B cell (primary cell): ENCODE results near the gene BBX. TPM values are rescaled to one million over a fixed set of nuclear protein-coding genes. Genes with fewer than 3 reads are reported as not detected.

Source experiments
- ATAC-seq: fragments of 200-7000 bp; cut with Tn5 transposase; one replicate; pipeline ENCODE4 v1.10.0; 2021; ENCODE audit warnings: low read depth, mild to moderate bottlenecking, moderate number of reproducible peaks, moderate library complexity
- CTCF ChIA-PET: fragments of 350-600 bp; sonication (Branson Sonifier 250); formaldehyde crosslinking; loops from one replicate; lab custom pipeline; 2021; ENCODE audit warnings: antibody characterized with exemption, inconsistent platforms; lab: Charles Lee
- POLR2A ChIA-PET: fragments of 350-600 bp; sonication (Branson Sonifier 250); formaldehyde crosslinking; loops from one replicate; lab custom pipeline; 2021; ENCODE audit warnings: antibody characterized with exemption; lab: Charles Lee
- DNase-seq: peaks from one replicate; pipeline ENCODE4 v3.0.0; 2013
- H2AFZ ChIP-seq: 2 replicates; pipeline ENCODE4 v1.6.1; 2012; ENCODE audit warnings: mild to moderate bottlenecking, low read depth, low read length; ENCODE audit not compliant: insufficient read depth, poor library complexity, severe bottlenecking
- H3K27ac ChIP-seq, 2 donors: 1 replicate in 1 of 2; 2 replicates in 1 of 2; pipeline ENCODE4 v1.5.1; 2012 to 2013; ENCODE audit warnings: low read length in 2 of 2, mild to moderate bottlenecking in 2 of 2, moderate library complexity in 1 of 2
- H3K27me3 ChIP-seq, 4 experiments: fragments of 200-600 bp in 1 of 4; sonication (generic) in 1 of 4; replicated peaks in 1 of 4; 1 replicate in 2 of 4; 2 replicates in 2 of 4; pipeline versions ENCODE4 v1.6.1 to v1.7.0; 2013 to 2016; ENCODE audit warnings: low read length in 3 of 4, mild to moderate bottlenecking in 2 of 4, mixed read lengths in 1 of 4, moderate library complexity in 1 of 4; ENCODE audit not compliant: insufficient read depth in 4 of 4, control insufficient read depth in 3 of 4; ENCODE audit errors: control extremely low read depth in 1 of 4
- H3K36me3 ChIP-seq, 2 experiments: replicated peaks in 1 of 2; 1 replicate in 1 of 2; 2 replicates in 1 of 2; pipeline versions ENCODE4 v1.6.1 to v1.7.1; 2013; ENCODE audit warnings: low read length in 1 of 2; ENCODE audit not compliant: insufficient read depth in 2 of 2, control insufficient read depth in 1 of 2; ENCODE audit errors: control extremely low read depth in 1 of 2, extremely low read depth in 1 of 2
- H3K4me1 ChIP-seq, 2 donors: fragments of 200-600 bp in 1 of 2; sonication (generic) in 1 of 2; 1 replicate in 1 of 2; 2 replicates in 1 of 2; pipeline versions ENCODE4 v1.5.1 to v1.6.1; 2013 to 2017; ENCODE audit warnings: low read length in 2 of 2; ENCODE audit not compliant: control insufficient read depth in 2 of 2, insufficient read depth in 2 of 2
- H3K4me2 ChIP-seq: replicated peaks from 2 replicates; pipeline ENCODE3; 2012; ENCODE audit warnings: mild to moderate bottlenecking, low read depth, low read length; ENCODE audit not compliant: poor library complexity, severe bottlenecking
- H3K4me3 ChIP-seq, 5 experiments: fragments of 200-600 bp in 1 of 5; sonication (generic) in 1 of 5; 1 replicate in 3 of 5; 2 replicates in 2 of 5; pipeline versions ENCODE4 v1.5.1 to v1.7.0; 2011 to 2016; ENCODE audit warnings: low read length in 4 of 5, mild to moderate bottlenecking in 4 of 5, low read depth in 2 of 5, control low read depth in 1 of 5, moderate library complexity in 1 of 5; ENCODE audit not compliant: insufficient read depth in 1 of 5; ENCODE audit errors: control extremely low read depth in 1 of 5, extremely low read depth in 1 of 5
- H3K79me2 ChIP-seq: fragments of 200-600 bp; sonication (generic); one replicate; pipeline ENCODE4 v1.6.0; 2016; ENCODE audit warnings: low read length; ENCODE audit not compliant: control insufficient read depth, insufficient read depth
- H3K9ac ChIP-seq: fragments of 200-600 bp; sonication (generic); 2 replicates; pipeline ENCODE4 v1.6.1; 2017; ENCODE audit warnings: mild to moderate bottlenecking, low read length, moderate library complexity
- H3K9me3 ChIP-seq, 3 donors: one replicate each; pipeline versions ENCODE4 v1.6.1 to v1.7.1; 2013; ENCODE audit warnings: low read length in 2 of 3; ENCODE audit not compliant: control insufficient read depth in 2 of 3, insufficient read depth in 1 of 3; ENCODE audit errors: control extremely low read depth in 1 of 3
- H4K20me1 ChIP-seq: 2 replicates; pipeline ENCODE4 v1.6.0; 2012; ENCODE audit warnings: mild to moderate bottlenecking, low read length; ENCODE audit not compliant: insufficient read depth, control insufficient read depth, poor library complexity, severe bottlenecking
- H3K27ac Mint-ChIP-seq: one replicate; pipeline ENCODE4 v1.8.0; 2021; ENCODE audit warnings: mixed read lengths
- H3K27me3 Mint-ChIP-seq: one replicate; pipeline ENCODE4 v1.8.0; 2021; ENCODE audit warnings: mixed read lengths
- H3K4me1 Mint-ChIP-seq: one replicate; pipeline ENCODE4 v1.8.0; 2021; ENCODE audit warnings: mixed read lengths
- H3K4me3 Mint-ChIP-seq: one replicate; pipeline ENCODE4 v1.8.0; 2021; ENCODE audit warnings: mixed read lengths
- H3K9me3 Mint-ChIP-seq: one replicate; pipeline ENCODE4 v1.8.0; 2022; ENCODE audit warnings: mixed read lengths; ENCODE audit not compliant: insufficient read depth
- EZH2 ChIP-seq: IDR thresholded peaks from 2 replicates; pipeline ENCODE4 v1.6.1; 2012; ENCODE audit warnings: borderline replicate concordance, low read depth, mild to moderate bottlenecking, moderate library complexity, low read length; ENCODE audit not compliant: insufficient read depth, poor library complexity, severe bottlenecking
- WGBS: methylation state at CpG from one replicate; pipeline ENCODE4 v1.1.5; 2013; ENCODE audit warnings: missing lambda C conversion rate; ENCODE audit not compliant: insufficient coverage; 5-methylcytosine and 5-hydroxymethylcytosine counted together
- intact Hi-C: fragments of 100-400 bp; cut with micrococcal nuclease; formaldehyde crosslinking; loops from one replicate; pipeline ENCODE4 v1.10.0; 2022
- polyA plus RNA-seq: library from polyadenylated mRNA; depleted of rRNA; stranded (reverse); fragments of >200 nt; gene quantifications from 2 replicates; pipeline ENCODE4 v1.2.3, GENCODE V29; 2012
- total RNA-seq, 2 donors: library from RNA; stranded (reverse); fragments of 120-200 nt in 1 of 2; gene quantifications; 1 replicate in 1 of 2; 2 replicates in 1 of 2; pipeline versions ENCODE4 v1.2.3 to v1.2.4, GENCODE V29; 2013 to 2022
- TF ChIP-seq, protein P1 (sequence below): fragments of 200-600 bp; IDR thresholded peaks from one replicate; pipeline ENCODE4 v1.8.0; 2022; ENCODE audit warnings: antibody characterized with exemption, mild to moderate bottlenecking

BBX gene
- total and polyA plus RNA-seq, 2 donors (not counting 1 experiment from before 2014, with no cell fraction given), result 27.8 to 133 TPM

DNA sequence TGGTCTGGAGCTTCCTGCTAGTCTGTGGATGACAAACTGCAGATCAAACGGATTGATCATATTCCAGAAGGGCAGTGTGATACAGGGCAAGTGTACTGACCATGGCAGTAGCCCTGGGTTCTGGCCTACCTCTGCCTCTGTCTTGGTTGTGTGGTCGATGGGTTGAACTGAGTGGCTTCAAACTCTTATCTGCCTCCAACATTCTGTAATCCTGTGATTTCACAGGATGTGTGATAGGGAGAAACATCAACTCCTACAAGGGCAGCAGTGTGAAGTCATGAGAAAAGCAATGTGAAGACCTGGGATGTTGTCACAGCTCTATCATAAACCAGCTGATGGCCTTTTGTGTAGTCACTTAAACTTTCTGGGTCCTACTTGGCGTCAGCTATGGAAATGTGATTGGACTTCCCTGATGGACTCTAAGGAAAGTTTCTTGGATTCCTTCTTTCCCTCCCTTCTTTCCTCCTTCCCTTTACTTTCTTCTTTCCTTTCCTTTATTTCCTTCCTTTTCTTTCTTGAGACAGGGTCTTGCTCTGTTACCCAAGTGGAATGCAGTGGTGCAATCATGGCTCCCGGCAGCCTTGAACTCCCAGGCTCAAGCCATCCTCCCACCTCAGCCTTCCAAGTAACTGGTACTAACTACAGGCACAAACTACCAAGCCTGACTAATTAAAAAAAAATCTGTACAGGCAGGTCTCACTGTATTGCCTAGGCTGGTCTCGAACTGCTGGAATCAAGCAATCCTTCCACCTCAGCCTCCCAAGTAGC lies 114.8 kb downstream of the BBX start:
- peaks cover 0 to 1% (median 0%) of the 10 kb centered on the region in 3 donors for H3K9me3 ChIP-seq
- H3K4me1 ChIP-seq, result peaks cover 7 to 11% of the 10 kb centered on the region in 2 donors
- no peaks in the 10 kb centered on the region for H3K27me3 Mint-ChIP-seq
- no peak overlapping the region for H3K27ac Mint-ChIP-seq
- no peaks in the 10 kb centered on the region for H3K9me3 Mint-ChIP-seq
- ATAC-seq (no peak), DNase-seq (no peak)
- H3K4me3 Mint-ChIP-seq, result no peak overlapping the region
- no peaks in the 10 kb centered on the region for H3K27me3 ChIP-seq
- no peak overlapping the region for H3K4me3 ChIP-seq
- H3K79me2 ChIP-seq, result peaks cover 61% of the 10 kb centered on the region
- H3K4me2 ChIP-seq, result no peak overlapping the region
- peaks cover 29% of the 10 kb centered on the region for H3K4me1 Mint-ChIP-seq
- peaks cover 1 to 2% of the 10 kb centered on the region in 2 experiments for H3K36me3 ChIP-seq
- no peak overlapping the region for H3K9ac ChIP-seq
- peaks cover 29% of the 10 kb centered on the region for H4K20me1 ChIP-seq
- WGBS, result 96% methylated on average over 4 of the region's 5 CpGs
- TF ChIP-seq EZH2, result no peak
- TF ChIP-seq, protein P1, sequence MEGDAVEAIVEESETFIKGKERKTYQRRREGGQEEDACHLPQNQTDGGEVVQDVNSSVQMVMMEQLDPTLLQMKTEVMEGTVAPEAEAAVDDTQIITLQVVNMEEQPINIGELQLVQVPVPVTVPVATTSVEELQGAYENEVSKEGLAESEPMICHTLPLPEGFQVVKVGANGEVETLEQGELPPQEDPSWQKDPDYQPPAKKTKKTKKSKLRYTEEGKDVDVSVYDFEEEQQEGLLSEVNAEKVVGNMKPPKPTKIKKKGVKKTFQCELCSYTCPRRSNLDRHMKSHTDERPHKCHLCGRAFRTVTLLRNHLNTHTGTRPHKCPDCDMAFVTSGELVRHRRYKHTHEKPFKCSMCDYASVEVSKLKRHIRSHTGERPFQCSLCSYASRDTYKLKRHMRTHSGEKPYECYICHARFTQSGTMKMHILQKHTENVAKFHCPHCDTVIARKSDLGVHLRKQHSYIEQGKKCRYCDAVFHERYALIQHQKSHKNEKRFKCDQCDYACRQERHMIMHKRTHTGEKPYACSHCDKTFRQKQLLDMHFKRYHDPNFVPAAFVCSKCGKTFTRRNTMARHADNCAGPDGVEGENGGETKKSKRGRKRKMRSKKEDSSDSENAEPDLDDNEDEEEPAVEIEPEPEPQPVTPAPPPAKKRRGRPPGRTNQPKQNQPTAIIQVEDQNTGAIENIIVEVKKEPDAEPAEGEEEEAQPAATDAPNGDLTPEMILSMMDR, result no peak
- ChIA-PET POLR2A (interaction anchor here (0.6 to 0.7 kb wide), 2 partner anchors 71 to 1380 kb away, joined by 3 read pairs; no protein-coding TSS in a partner anchor), CTCF (no interaction called here)
- H2AFZ ChIP-seq, result no peak overlapping the region
- intact Hi-C loops, result no loop called here
- no peak overlapping the region for H3K27ac ChIP-seq
